H1 (cell line): Measurements from ENCODE around the gene KCND3. TPM values are rescaled to one million over a fixed set of nuclear protein-coding genes. Genes with fewer than 3 reads are reported as not detected.

Experiments used
- CTCF ChIA-PET: fragments of 300-600 bp; sonication (Branson Sonifier 250); formaldehyde crosslinking; loops from one replicate; lab custom pipeline; 2021; ENCODE audit not compliant: partially characterized antibody; lab: Charles Lee
- POLR2A ChIA-PET: fragments of 300-600 bp; sonication (Branson Sonifier 250); formaldehyde crosslinking; loops from one replicate; lab custom pipeline; 2021; ENCODE audit warnings: inconsistent platforms; ENCODE audit not compliant: partially characterized antibody; lab: Charles Lee
- DNase-seq, 2 experiments: peaks; one replicate each; pipeline versions ENCODE4 v3.0.0 to v3.0.0-alpha.2; 2010 to 2022; ENCODE audit warnings: low spot score in 2 of 2, low read depth in 1 of 2, mixed read lengths in 1 of 2
- FAIRE-seq: peaks from 2 replicates; lab custom pipeline; 2011; peaks lifted over from hg19 to GRCh38; lab: Jason Lieb, UNC
- H2AFZ ChIP-seq: 2 replicates; pipeline ENCODE4 v1.8.1; 2012; ENCODE audit warnings: low read length, inconsistent platforms
- H2AK5ac ChIP-seq: 2 replicates; pipeline ENCODE4 v1.6.1; 2013; ENCODE audit warnings: low read depth, low read length
- H2BK120ac ChIP-seq: replicated peaks from 2 replicates; pipeline ENCODE3; 2013; ENCODE audit warnings: low read depth, low read length, inconsistent platforms
- H2BK12ac ChIP-seq: 2 replicates; pipeline ENCODE4 v1.6.1; 2013; ENCODE audit warnings: low read depth, low read length
- H2BK15ac ChIP-seq: 2 replicates; pipeline ENCODE4 v1.6.1; 2013; ENCODE audit warnings: low read length
- H2BK20ac ChIP-seq: 2 replicates; pipeline ENCODE4 v1.6.1; 2013; ENCODE audit warnings: low read length
- H2BK5ac ChIP-seq: 2 replicates; pipeline ENCODE4 v1.6.1; 2013; ENCODE audit warnings: low read depth, low read length
- H3K14ac ChIP-seq: 2 replicates; pipeline ENCODE4 v1.6.1; 2013; ENCODE audit warnings: inconsistent platforms; ENCODE audit not compliant: insufficient read length
- H3K18ac ChIP-seq: 2 replicates; pipeline ENCODE4 v1.6.1; 2013; ENCODE audit warnings: low read length; ENCODE audit errors: extremely low read depth
- H3K23ac ChIP-seq: 2 replicates; pipeline ENCODE4 v1.6.1; 2013; ENCODE audit warnings: inconsistent platforms; ENCODE audit not compliant: insufficient read length
- H3K23me2 ChIP-seq: 2 replicates; pipeline ENCODE4 v1.6.1; 2013; ENCODE audit warnings: low read depth, low read length
- H3K27ac ChIP-seq: 2 replicates; pipeline ENCODE4 v1.6.1; 2011; ENCODE audit warnings: low read depth, low read length, inconsistent platforms
- H3K27me3 ChIP-seq, 4 experiments: replicated peaks in 1 of 4; 1 replicate in 1 of 4; 2 replicates in 3 of 4; pipeline versions ENCODE4 v1.6.1 to v1.8.1; 2011 to 2013; ENCODE audit warnings: low read length in 3 of 4, mild to moderate bottlenecking in 3 of 4, inconsistent platforms in 2 of 4, mixed read lengths in 2 of 4, moderate library complexity in 1 of 4; ENCODE audit not compliant: control insufficient read depth in 3 of 4, insufficient read depth in 3 of 4; ENCODE audit errors: extremely low read depth in 1 of 4
- H3K36me3 ChIP-seq, 4 experiments: 2 replicates each; pipeline versions ENCODE4 v1.6.1 to v1.8.1; 2011 to 2013; ENCODE audit warnings: mild to moderate bottlenecking in 4 of 4, low read length in 3 of 4, moderate library complexity in 2 of 4, control low read depth in 1 of 4, inconsistent platforms in 1 of 4; ENCODE audit not compliant: insufficient read depth in 4 of 4, control insufficient read depth in 2 of 4
- H3K4ac ChIP-seq: replicated peaks from 2 replicates; pipeline ENCODE3; 2013; ENCODE audit warnings: low read length, low read depth, mixed read lengths, inconsistent platforms; ENCODE audit not compliant: insufficient read length
- H3K4me1 ChIP-seq, 4 experiments: replicated peaks in 1 of 4; 1 replicate in 1 of 4; 2 replicates in 3 of 4; pipeline versions ENCODE4 v1.6.1 to v1.8.1; 2011 to 2013; ENCODE audit warnings: low read length in 3 of 4, inconsistent platforms in 2 of 4, mixed read lengths in 1 of 4; ENCODE audit not compliant: insufficient read depth in 4 of 4, control insufficient read depth in 3 of 4
- H3K4me2 ChIP-seq, 2 experiments: 2 replicates each; pipeline versions ENCODE4 v1.6.1 to v1.8.1; 2011 to 2013; ENCODE audit warnings: low read depth in 2 of 2, low read length in 2 of 2, control low read depth in 1 of 2, inconsistent platforms in 1 of 2, mild to moderate bottlenecking in 1 of 2; ENCODE audit not compliant: insufficient read depth in 1 of 2
- H3K4me3 ChIP-seq, 4 experiments: fragments of 200-600, 300-600 bp in 1 of 4; sonication (generic), shearing (Covaris generic), sonication (Bioruptor Twin) in 1 of 4; 2 replicates each; pipeline versions ENCODE4 v1.5.1 to v1.8.1; 2011 to 2016; ENCODE audit warnings: low read length in 4 of 4, low read depth in 3 of 4, control low read depth in 2 of 4, inconsistent platforms in 2 of 4, mild to moderate bottlenecking in 2 of 4, mixed read lengths in 1 of 4, moderate library complexity in 1 of 4; ENCODE audit not compliant: insufficient read depth in 2 of 4; ENCODE audit errors: extremely low read depth in 1 of 4
- H3K56ac ChIP-seq: replicated peaks from 2 replicates; pipeline ENCODE3; 2013; ENCODE audit warnings: low read depth, mild to moderate bottlenecking, mixed read lengths, low read length, inconsistent platforms; ENCODE audit not compliant: insufficient read length
- H3K79me1 ChIP-seq: 2 replicates; pipeline ENCODE4 v1.6.1; 2013; ENCODE audit warnings: low read depth, low read length, control low read depth
- H3K79me2 ChIP-seq, 2 experiments: 2 replicates each; pipeline versions ENCODE4 v1.6.1 to v1.8.1; 2012 to 2013; ENCODE audit warnings: low read length in 2 of 2, mild to moderate bottlenecking in 2 of 2, inconsistent platforms in 1 of 2; ENCODE audit not compliant: insufficient read depth in 2 of 2, control insufficient read depth in 1 of 2
- H3K9ac ChIP-seq, 4 experiments: replicated peaks in 1 of 4; 1 replicate in 1 of 4; 2 replicates in 3 of 4; pipeline versions ENCODE4 v1.6.1 to v1.8.1; 2011 to 2013; ENCODE audit warnings: low read depth in 3 of 4, low read length in 3 of 4, control low read depth in 2 of 4, mild to moderate bottlenecking in 2 of 4, moderate library complexity in 2 of 4, inconsistent platforms in 1 of 4; ENCODE audit errors: extremely low read depth in 1 of 4
- H3K9me3 ChIP-seq, 2 experiments: 2 replicates each; pipeline versions ENCODE4 v1.6.1 to v1.8.1; 2012 to 2013; ENCODE audit warnings: mild to moderate bottlenecking in 2 of 2, moderate library complexity in 2 of 2, control low read depth in 1 of 2, inconsistent platforms in 1 of 2, low read depth in 1 of 2, low read length in 1 of 2, mixed read lengths in 1 of 2; ENCODE audit not compliant: insufficient read depth in 2 of 2
- H4K20me1 ChIP-seq, 2 experiments: replicated peaks in 1 of 2; 2 replicates each; pipeline versions ENCODE3 to v1.8.1; 2011 to 2013; ENCODE audit warnings: inconsistent platforms in 2 of 2, low read length in 2 of 2, mild to moderate bottlenecking in 1 of 2; ENCODE audit not compliant: insufficient read depth in 2 of 2, control insufficient read depth in 1 of 2
- H4K5ac ChIP-seq: 2 replicates; pipeline ENCODE4 v1.6.1; 2013; ENCODE audit warnings: low read length, low read depth, mixed read lengths, inconsistent platforms; ENCODE audit not compliant: insufficient read length
- H4K8ac ChIP-seq: 2 replicates; pipeline ENCODE4 v1.8.0; 2013; ENCODE audit warnings: mild to moderate bottlenecking, moderate library complexity, low read length, inconsistent platforms; ENCODE audit not compliant: insufficient read depth; ENCODE audit errors: extremely low read depth
- H4K91ac ChIP-seq: replicated peaks from 2 replicates; pipeline ENCODE3; 2013; ENCODE audit warnings: low read length, mixed read lengths, inconsistent platforms; ENCODE audit not compliant: insufficient read length
- CBX5 ChIP-seq: fragments of 300-800, 300-1000 bp; sonication (generic); IDR thresholded peaks from 2 replicates; pipeline ENCODE4 v1.7.1; 2016; ENCODE audit warnings: antibody characterized with exemption, low read length, low read depth
- CHD1 ChIP-seq: IDR thresholded peaks from 2 replicates; pipeline ENCODE4 v1.6.1; 2012; ENCODE audit warnings: low read depth, low read length, improper control_type of control experiment
- CHD2 ChIP-seq: IDR thresholded peaks from 2 replicates; pipeline ENCODE4 v1.6.1; 2012; ENCODE audit warnings: low read length, improper control_type of control experiment
- FOSL1 ChIP-seq: IDR thresholded peaks from 2 replicates; pipeline ENCODE4 v1.6.1; 2011; ENCODE audit warnings: mild to moderate bottlenecking, low read depth, low read length, moderate library complexity; ENCODE audit not compliant: insufficient read depth
- MAFK ChIP-seq: IDR thresholded peaks from 2 replicates; pipeline ENCODE4 v1.6.1; 2012; ENCODE audit warnings: low read depth, mild to moderate bottlenecking, improper control_type of control experiment, low read length
- PHF8 ChIP-seq: fragments of 200-600 bp; sonication (generic); conservative IDR thresholded peaks from 2 replicates; pipeline ENCODE4 v1.7.1; 2012; ENCODE audit warnings: low read depth, mild to moderate bottlenecking, inconsistent platforms, low read length, moderate library complexity
- RNF2 ChIP-seq: fragments of 200-900, 300-1000 bp; sonication (generic); IDR thresholded peaks from 2 replicates; pipeline ENCODE4 v1.7.1; 2016; ENCODE audit warnings: borderline replicate concordance, low read depth, mild to moderate bottlenecking, antibody characterized with exemption, low read length; ENCODE audit not compliant: poor library complexity, severe bottlenecking; ENCODE audit errors: missing control alignments
- SIRT6 ChIP-seq: IDR thresholded peaks from one replicate; pipeline ENCODE4 v1.7.1; 2012; ENCODE audit warnings: low read length, inconsistent platforms
- SP1 ChIP-seq: IDR thresholded peaks from 2 replicates; pipeline ENCODE4 v1.6.1; 2011; ENCODE audit warnings: low read depth, low read length
- SP4 ChIP-seq: IDR thresholded peaks from 2 replicates; pipeline ENCODE4 v1.6.1; 2012; ENCODE audit warnings: low read length, inconsistent platforms
- ZNF274 ChIP-seq: IDR thresholded peaks from 2 replicates; pipeline ENCODE4 v1.7.0; 2012; ENCODE audit warnings: low read length, borderline replicate concordance; ENCODE audit errors: extremely low read depth
- WGBS, 2 experiments: shearing (Covaris generic) in 1 of 2; methylation state at CpG; one replicate each; pipeline versions ENCODE4 v1.1.6 to v1.1.7; 2013 to 2015; ENCODE audit warnings: low lambda C conversion rate in 2 of 2, mixed read lengths in 2 of 2, inconsistent platforms in 1 of 2, low coverage in 1 of 2, missing lambda C conversion rate in 1 of 2; ENCODE audit not compliant: insufficient replicate concordance in 2 of 2, insufficient coverage in 1 of 2, insufficient read length in 1 of 2; ENCODE audit errors: extremely low coverage in 1 of 2, missing lambda C conversion rate in 1 of 2; 5-methylcytosine and 5-hydroxymethylcytosine counted together
- polyA plus RNA-seq, 7 experiments: library from polyadenylated mRNA; depleted of rRNA in 3 of 7; stranded (reverse) in 5 of 7; unstranded in 2 of 7; fragments of >200 nt in 5 of 7; fragments of 200-250 nt in 2 of 7; gene quantifications; 1 replicate in 5 of 7; 2 replicates in 1 of 7; 4 replicates in 1 of 7; pipeline versions ENCODE4 v1.2.1 to v1.2.3, GENCODE V29; 2011 to 2013; ENCODE audit warnings: missing spikeins in 2 of 7, mixed read lengths in 2 of 7
- total RNA-seq: library from RNA; stranded (reverse); fragmentation: NEBNext Ultra II Directional; extraction: Animal tissue kit (Norgen Biotek cat#: 25700); gene quantifications from 2 replicates; pipeline ENCODE4 v1.2.1, GENCODE V29; 2021
- TF ChIP-seq, protein P1 (sequence below): IDR thresholded peaks from 2 replicates; pipeline ENCODE4 v1.6.1; 2011; ENCODE audit warnings: low read length, improper control_type of control experiment
- TF ChIP-seq, protein P2 (sequence below): IDR thresholded peaks from 2 replicates; pipeline ENCODE4 v1.6.1; 2011; ENCODE audit warnings: low read depth, mild to moderate bottlenecking, low read length; ENCODE audit not compliant: insufficient read depth

KCND3 gene
- total and polyA plus RNA-seq, 2 of the 8 experiments (the other 6 are each of a cell fraction or from before 2014, with no cell fraction given) = 0.14 to 0.48 TPM

DNA sequence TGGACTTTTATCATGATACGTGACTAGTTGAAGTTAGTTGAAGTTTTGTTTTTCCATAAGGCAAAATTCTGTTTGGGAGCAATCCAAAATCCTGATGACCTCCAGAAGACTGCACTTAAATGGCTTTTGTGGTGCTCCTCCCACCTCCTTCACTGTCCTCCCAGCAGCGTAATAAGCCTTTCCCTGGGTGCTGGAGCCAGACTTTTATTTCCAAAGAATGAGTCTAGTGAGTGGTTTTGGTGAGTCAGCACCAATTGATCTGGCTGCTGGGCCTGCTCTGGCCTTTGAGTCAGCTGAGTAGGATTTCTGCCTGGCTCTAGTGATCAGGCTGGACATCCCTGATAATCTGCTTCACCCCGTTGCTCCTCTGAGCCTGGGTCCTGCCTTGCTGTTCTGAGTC lies 21.7 kb upstream of the KCND3 start:
- no peak overlapping the region for H3K4me2 ChIP-seq
- FAIRE-seq = no peak

More for the DNA sequence above, 21.7 kb upstream of the KCND3 start:
- H3K27me3 ChIP-seq = no peaks in the 10 kb centered on the region
- CTCF ChIA-PET = interaction anchor here (1.0 kb wide), 1 partner anchor 346 kb away, joined by 3 read pairs; no protein-coding TSS in a partner anchor
- H3K23ac ChIP-seq = no peak overlapping the region
- no peak overlapping the region for H4K91ac ChIP-seq
- H3K9me3 ChIP-seq = no peaks in the 10 kb centered on the region
- H3K79me2 ChIP-seq = no peaks in the 10 kb centered on the region
- H3K18ac ChIP-seq = no peak overlapping the region
- POLR2A ChIA-PET = no interaction called here
- no peak overlapping the region for H3K4me3 ChIP-seq
- H4K8ac ChIP-seq = no peak overlapping the region
- no peak for DNase-seq
- H2BK20ac ChIP-seq = no peak overlapping the region
- no peak overlapping the region for H2AK5ac ChIP-seq
- H2BK15ac ChIP-seq = no peak overlapping the region
- H3K23me2 ChIP-seq = no peaks in the 10 kb centered on the region
- H2BK120ac ChIP-seq = no peak overlapping the region
- 91% methylated on average over 3 of the region's 3 CpGs; no CpG with 5 or more reads in 1 of the 2 experiments for WGBS, 2 experiments
- no peak overlapping the region for H3K27ac ChIP-seq
- H2BK12ac ChIP-seq = no peak overlapping the region; the same call in 1 of the 2 replicates
- TF ChIP-seq CHD1 (no peak), MAFK (no peak), CHD2 (no peak), SP4 (no peak), SIRT6 (no peak), PHF8 (no peak), SP1 (no peak), ZNF274 (no peak), CBX5 (no peak), RNF2 (no peak), FOSL1 (no peak)
- TF ChIP-seq, protein P1, sequence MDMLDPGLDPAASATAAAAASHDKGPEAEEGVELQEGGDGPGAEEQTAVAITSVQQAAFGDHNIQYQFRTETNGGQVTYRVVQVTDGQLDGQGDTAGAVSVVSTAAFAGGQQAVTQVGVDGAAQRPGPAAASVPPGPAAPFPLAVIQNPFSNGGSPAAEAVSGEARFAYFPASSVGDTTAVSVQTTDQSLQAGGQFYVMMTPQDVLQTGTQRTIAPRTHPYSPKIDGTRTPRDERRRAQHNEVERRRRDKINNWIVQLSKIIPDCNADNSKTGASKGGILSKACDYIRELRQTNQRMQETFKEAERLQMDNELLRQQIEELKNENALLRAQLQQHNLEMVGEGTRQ = no peak
- TF ChIP-seq, protein P2, sequence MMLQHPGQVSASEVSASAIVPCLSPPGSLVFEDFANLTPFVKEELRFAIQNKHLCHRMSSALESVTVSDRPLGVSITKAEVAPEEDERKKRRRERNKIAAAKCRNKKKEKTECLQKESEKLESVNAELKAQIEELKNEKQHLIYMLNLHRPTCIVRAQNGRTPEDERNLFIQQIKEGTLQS = no peak
- no peak overlapping the region for H3K14ac ChIP-seq
- H2AFZ ChIP-seq = no peak overlapping the region
- H4K20me1 ChIP-seq = no peaks in the 10 kb centered on the region
- H3K9ac ChIP-seq = no peak overlapping the region
- no peak overlapping the region for H4K5ac ChIP-seq
- H3K4me1 ChIP-seq = peaks cover 0 to 16% (median 10%) of the 10 kb centered on the region in 4 experiments; a peak in 5 of 7 replicates
- H2BK5ac ChIP-seq = no peak overlapping the region
- no peak overlapping the region for H3K56ac ChIP-seq
- no peaks in the 10 kb centered on the region for H3K36me3 ChIP-seq
- no peak overlapping the region for H3K4ac ChIP-seq
- no peaks in the 10 kb centered on the region for H3K79me1 ChIP-seq
